ENCODE data around the gene NKX1-1.

The NKX1-1 gene

GRCh38 chr4:1406394-1406980, at the start of gene NKX1-1:
Gene NKX1-1, minus strand, starts transcription at chr4:1406442. Its CDS starts 0 bp downstream, at chr4:1406442.
- DNase-seq (ENCODE audit: extremely low read depth, low read depth): no peak
- TF ChIP-seq CTCF (IDR thresholded peaks at IDR 0.05; ENCODE audit: low read depth, low read length): no peak

DNA sequence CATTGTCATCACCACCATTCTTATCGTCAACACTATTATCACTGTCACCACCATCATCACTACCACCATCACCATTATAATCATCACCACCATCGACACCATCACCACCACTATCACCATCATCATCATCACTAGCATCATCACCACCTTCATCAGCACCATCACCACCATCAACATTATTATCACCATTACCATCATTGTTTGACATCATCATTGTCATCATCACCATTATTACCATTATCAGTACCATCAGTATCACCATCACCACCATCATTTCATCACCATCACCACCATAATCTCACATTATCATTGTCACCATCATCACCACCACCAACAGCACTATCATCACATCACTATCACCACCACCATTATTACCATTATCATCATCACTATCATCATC, 47.5 kb upstream of the NKX1-1 start:
- no peak for DNase-seq (ENCODE audit: extremely low read depth, low read depth)
- TF ChIP-seq CTCF (IDR thresholded peaks at IDR 0.05; ENCODE audit: low read depth, low read length): no peak

DNA sequence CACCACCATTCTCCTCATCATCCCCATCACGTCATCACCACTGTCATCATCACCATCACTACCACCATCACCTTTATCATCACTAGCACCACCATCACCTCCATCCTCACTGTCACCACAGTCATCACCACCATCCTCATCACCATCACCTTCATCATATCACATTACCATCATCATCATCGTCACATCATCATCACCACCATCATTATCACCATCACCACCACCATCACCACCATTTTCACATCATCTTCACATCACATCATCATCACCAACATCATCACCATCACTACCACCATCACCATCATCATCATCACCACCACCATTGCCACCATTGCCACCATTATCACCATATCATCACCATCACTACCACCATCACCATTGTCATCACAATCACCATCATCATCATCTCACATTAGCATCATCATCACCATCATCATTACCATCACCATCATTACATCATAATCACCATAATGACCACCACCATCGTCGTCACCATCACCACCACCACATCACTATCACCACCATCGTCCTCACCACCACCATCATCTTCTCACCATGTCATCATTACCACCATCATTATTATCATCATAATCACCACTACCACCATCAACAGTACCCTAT, 46.3 kb upstream of the NKX1-1 start:
- TF ChIP-seq CTCF (IDR thresholded peaks at IDR 0.05; ENCODE audit: low read depth, low read length): no peak
- DNase-seq (ENCODE audit: extremely low read depth, low read depth): no peak

GRCh38 chr4:1451752-1452122, 45.5 kb upstream of the NKX1-1 start:
- DNase-seq (ENCODE audit: extremely low read depth, low read depth): no peak
- TF ChIP-seq CTCF (IDR thresholded peaks at IDR 0.05; ENCODE audit: low read depth, low read length): no peak

GRCh38 chr4:1451106-1451751, 45.0 kb upstream of the NKX1-1 start:
- no peak for DNase-seq (ENCODE audit: extremely low read depth, low read depth)
- TF ChIP-seq CTCF (IDR thresholded peaks at IDR 0.05; ENCODE audit: low read depth, low read length): no peak

DNA sequence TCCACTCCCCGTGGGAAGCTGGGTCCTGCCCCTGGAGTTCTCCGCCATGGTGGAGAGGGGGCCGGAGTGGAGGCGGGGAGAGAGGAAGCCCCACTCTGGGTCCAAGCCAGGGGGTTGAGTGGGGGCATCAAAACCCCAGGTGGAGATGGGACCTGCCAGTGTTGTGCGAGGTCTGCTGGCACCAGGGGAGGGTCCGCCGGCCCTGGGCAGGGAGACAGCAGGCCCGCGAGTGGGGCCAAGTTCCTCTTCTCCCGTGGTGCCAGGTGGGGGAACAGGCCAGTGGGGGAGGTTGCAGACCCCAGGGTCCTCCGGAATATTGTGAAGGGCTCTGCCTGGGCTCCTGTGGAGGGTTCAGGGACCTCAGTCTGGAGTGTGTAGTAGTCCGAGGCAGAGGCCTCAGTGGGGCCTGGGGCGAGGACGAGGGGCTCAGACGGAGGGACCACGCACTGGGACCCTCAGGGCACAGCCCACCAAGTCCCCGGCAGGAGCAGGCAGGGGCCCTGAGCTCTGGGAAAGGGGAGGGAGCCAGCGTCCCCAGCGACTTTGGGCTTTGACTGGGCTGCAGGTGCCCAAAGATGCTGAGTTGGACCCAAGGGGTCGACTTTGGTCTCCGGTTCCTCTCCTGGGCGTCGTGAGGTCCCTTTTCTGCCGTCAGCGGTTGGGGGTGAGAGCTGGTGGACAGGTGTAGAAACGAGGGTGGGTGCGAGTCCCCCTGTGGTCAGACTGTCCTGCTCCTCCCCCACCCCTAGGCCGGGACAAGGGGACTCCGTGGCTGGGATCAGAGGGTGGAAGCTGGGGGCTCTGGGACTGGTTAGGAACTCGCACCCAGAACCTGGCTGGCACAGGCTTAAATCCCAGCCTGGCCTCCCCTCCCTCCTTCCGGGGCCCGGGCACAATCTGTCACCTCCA, 43.8 kb upstream of the NKX1-1 start:
- DNase-seq (ENCODE audit: extremely low read depth, low read depth): no peak
- TF ChIP-seq CTCF (IDR thresholded peaks at IDR 0.05; ENCODE audit: low read depth, low read length): no peak
